HG03354 (cell line): Measurements from ENCODE around the gene ZSCAN5A.
"Not testable (repeated sequence)": the region's sequence is repeated elsewhere in the genome, so short reads cannot be mapped to it uniquely, and the experiment has no call there.

Experiments used
- ATAC-seq: cut with Tn5 transposase; IDR thresholded peaks from one replicate; pipeline ENCODE4 v1.9.1; 2021; ENCODE audit warnings: mild to moderate bottlenecking; ENCODE audit not compliant: unreplicated experiment, poor library complexity, severe bottlenecking

ZSCAN5A gene

GRCh38 chr19:56218961-56219360 is 95.7 kb downstream of the ZSCAN5A start:
- ATAC-seq: no peak

- no peak for ATAC-seq
These were observed 97.3 kb downstream of the ZSCAN5A start for GRCh38 chr19:56217039-56217949.

- no peak for ATAC-seq
These were observed 102.9 kb downstream of the ZSCAN5A start for GRCh38 chr19:56211718-56212117.

DNA sequence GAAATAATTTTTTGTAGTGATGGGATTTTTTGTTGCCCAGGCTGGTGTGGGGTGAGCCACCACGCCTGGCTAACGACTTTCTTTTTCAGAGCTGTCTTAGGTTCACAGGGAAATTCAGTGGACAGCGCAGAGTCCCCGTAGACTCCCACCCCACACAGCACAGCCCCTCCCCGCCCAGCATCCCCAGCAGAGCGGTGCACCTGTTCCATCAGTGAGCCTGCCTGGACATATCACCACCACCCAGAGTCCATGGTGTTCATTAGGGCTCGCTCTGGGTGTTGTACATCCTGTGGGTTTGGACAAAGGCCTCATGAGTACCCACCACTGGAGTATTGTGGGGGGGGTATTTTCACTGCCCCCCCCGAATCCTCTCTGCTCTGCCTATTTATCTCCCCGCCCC is 104.6 kb downstream of the ZSCAN5A start:
- ATAC-seq: not testable (repeated sequence)

DNA sequence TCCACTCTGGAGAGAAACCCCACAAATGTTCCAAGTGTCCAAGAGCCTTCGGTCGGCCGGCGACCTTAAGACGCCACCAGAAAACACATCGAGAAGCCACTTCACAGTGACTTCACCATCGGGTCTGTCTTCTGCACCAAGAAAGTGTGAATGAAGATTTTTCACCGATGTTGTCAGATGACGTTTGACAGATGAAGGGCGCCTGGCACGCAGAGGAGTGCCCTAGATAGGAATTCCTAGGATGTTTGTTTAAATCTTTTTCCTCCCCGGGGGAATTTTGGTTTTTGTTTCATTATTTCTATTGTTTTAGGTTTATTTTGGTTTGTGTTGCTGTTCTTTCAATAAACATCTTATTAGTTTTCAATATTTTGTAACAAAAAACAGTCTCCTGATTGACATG is 105.5 kb downstream of the ZSCAN5A start:
- ATAC-seq: no peak

GRCh38 chr19:56207581-56207980 is 107.1 kb downstream of the ZSCAN5A start:
- ATAC-seq: not testable (repeated sequence)

- ATAC-seq: no peak
These were observed 112.7 kb downstream of the ZSCAN5A start, which contains the start of gene ZSCAN5C for GRCh38 chr19:56201973-56202372. ZSCAN5C (plus strand) TSS chr19:56202273; CDS start chr19:56205914, 3,641 bp downstream.

GRCh38 chr19:56199687-56200086 is 115.0 kb downstream of the ZSCAN5A start:
- no peak for ATAC-seq

GRCh38 chr19:56197646-56198045 is 117.0 kb downstream of the ZSCAN5A start, which contains the start of gene ZSCAN5B:
ZSCAN5B (minus strand) TSS chr19:56197783; CDS start chr19:56193052, 4,731 bp downstream.
- ATAC-seq: not testable (repeated sequence)

DNA sequence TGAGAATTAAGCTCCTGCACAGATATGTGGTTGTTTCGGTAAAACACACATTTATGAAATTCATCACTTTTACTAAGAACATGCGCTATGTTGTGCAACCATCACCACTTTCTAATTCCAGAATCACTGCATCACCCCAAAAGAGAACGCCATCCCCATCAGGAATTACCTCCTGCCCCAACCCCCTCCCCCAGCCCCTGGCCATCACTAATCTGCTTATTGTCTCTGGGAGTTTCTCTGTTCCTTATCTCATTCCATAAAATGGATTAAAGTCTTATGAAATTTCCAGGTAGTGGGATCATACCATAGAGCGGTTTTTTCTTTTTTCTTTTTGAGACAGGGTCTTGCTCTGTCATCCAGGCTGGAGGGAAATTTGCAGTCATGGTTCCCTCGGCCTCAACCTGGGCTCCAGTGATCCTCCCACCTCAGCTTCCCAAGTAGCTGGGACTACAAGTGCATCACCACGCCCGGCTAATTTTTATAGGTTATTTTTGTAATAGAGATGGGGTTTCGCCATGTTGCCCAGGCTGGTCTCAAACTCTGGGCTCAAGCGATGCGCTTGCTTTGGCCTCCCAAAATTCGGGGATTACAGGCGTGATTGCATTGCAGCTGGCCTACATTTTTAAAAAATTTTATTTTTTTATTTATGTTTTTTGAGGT is 120.5 kb downstream of the ZSCAN5A start:
- ATAC-seq: no peak

DNA sequence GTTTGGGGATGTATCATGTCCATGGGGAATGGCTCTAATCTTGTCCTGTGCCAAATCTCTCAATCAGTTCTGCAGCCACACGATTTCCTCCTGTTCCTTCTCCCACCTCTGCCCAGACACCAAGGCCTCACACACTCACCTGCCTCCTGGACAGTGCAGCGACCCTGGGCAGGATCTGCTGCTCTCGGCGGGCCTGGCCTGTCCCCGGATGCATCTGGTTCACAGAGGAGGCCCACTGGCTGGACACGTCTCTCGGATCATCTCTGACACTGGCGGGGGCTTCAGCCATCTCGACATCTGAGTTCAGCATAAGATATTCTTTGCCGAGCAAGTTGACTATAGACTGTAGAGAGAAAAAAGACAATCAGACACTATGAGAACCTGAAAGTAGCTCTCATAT is 122.9 kb downstream of the ZSCAN5A start:
- no peak for ATAC-seq

DNA sequence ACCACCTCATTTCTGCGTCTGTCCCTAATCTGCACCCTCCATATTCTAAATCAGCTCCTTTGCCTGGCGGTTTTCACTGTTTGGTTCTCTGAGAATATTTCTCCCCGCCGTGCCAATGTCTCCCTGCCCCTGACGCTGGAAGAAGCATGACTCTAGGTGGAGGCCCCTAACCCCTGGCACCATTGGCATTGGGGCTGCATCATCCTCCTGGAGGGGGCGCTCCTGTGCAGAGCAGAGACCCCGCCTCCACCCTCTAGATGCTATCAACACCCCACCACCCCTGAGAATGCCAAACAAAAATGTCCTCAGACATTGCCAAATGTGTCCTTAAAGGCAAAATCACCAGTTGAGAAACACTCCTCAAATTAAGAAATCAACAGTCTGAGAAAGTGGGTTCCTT is 123.5 kb downstream of the ZSCAN5A start:
- ATAC-seq: no peak

DNA sequence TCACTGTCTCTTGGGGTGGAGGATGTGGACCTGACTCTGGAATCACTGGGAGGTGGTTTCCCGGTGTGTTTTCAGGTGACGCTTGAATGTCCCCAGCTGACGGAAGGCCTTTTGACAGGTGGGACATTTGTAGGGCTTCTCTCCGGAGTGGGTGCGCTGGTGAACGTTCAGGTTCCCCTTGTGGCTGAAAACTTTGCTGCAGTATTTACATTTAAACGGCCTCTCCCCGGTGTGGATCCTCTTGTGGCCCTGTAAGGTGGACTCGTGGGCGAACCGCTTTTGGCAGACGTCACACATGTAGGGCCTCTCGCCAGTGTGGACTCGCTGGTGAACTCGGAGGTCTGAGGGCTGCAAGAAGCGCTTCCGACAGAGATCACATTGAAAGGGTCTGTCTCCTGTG is 124.9 kb downstream of the ZSCAN5A start:
- ATAC-seq: no peak

DNA sequence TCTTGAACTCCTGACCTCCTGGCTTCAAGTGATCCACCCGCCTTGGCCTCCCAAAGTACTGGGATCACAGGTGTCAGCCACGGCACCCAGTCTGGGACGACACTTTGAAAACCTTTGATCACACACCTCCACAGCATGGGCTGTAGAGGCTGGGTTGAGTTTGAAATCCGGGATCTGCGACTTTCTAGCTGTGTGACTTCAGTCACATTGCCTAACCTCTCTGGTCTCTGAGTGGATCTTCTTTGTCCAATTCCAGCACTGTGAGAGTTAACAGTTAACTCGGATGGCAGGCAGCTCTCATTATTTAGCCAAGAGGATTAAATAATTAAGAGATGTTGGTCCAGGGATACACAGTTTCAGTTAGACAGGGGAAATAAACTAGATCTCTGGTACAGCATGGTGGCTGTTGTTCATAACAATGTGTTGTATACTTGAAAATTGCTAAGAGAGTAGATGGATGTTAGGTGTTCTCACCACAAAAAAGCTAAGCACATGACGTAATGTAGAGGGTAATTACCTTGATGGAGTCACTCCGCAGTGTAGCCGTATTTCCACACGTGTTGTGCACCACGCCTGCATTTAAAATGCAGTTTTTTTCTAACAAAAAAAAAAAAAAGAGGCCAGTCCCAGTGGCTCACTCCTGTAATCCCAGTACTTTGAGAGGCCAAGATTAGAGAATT is 136.9 kb downstream of the ZSCAN5A start:
- ATAC-seq: no peak

DNA sequence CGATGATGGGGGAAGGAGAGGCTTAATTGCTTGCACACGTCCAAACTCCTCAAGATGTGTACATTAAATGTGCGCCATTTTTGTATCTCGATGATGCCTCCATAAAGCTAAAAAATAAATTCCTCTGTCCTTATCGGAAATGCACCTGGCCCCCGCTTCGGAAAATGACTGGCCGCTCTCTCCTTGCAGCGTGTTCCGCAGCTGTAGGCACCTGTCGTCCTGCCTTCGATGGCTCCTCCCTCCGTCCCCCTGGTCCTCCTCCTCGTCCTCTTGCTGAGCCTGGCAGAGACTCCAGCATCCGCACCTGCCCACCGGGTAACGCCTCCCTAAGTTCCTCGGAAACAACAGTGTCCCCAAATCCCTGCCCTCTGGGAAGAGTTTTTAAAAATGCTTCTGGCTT is 137.8 kb downstream of the ZSCAN5A start:
- no peak for ATAC-seq

GRCh38 chr19:56176310-56176709 is 138.3 kb downstream of the ZSCAN5A start:
- not testable (repeated sequence) for ATAC-seq

DNA sequence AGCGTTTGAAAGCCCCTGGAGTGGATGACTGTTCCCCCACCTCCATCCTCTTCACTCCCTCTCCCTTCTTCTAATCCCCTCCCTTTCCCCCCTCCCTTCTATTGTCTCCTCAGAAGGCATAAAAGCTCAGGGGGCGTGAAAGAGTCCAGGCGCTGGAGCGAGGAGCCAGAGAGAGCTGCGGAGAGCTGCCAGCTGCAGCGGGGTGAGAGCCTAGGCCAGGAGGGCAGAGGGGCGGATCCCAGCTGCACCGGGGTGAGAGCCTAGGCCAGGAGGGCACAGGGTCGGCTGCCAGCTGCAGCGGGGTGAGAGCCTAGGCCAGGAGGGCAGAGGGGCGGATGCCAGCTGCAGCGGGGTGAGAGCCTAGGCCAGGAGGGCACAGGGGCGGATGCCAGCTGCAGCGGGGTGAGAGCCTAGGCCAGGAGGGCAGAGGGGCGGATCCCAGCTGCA is 138.8 kb downstream of the ZSCAN5A start, which contains the start of gene GALP:
Gene GALP (plus strand): TSS at position 148 of the 447 bp plus-strand sequence. CDS start 1,101 bp downstream, outside the sequence.
- ATAC-seq: not testable (repeated sequence)

GRCh38 chr19:56174550-56174949 is 140.1 kb downstream of the ZSCAN5A start:
- ATAC-seq: no peak

DNA sequence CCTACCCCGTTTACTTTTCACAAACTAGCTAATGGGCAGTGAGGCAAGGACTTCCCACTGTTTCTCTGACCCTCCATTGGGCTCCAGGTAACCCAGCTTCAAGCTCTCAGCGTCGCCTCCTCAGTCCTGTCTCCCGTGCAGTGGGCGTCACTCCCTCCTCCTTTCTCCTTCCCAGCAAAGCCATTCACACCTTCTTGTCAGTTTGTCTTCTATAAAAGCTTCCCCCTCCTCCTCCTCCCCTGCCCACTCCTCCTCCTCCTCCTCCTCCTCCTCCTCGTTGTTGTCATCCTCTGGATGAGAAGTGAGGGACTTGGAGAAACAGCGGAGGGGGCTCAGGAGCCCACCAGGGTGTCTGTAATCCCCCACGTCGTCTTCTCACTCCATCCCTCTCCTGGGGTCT is 140.6 kb downstream of the ZSCAN5A start:
- ATAC-seq: no peak
